ENCODE measurements around the gene STX4. TPM values are rescaled to one million over a fixed set of nuclear protein-coding genes. Genes with fewer than 3 reads are reported as not detected.

STX4 gene, protein sequence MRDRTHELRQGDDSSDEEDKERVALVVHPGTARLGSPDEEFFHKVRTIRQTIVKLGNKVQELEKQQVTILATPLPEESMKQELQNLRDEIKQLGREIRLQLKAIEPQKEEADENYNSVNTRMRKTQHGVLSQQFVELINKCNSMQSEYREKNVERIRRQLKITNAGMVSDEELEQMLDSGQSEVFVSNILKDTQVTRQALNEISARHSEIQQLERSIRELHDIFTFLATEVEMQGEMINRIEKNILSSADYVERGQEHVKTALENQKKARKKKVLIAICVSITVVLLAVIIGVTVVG
- polyA plus RNA-seq (ENCODE audit: insufficient read length in 12 of 12): 10 to 100 TPM in 11 of 12 donors, not detected in 1; 33.1 to 71.9 (median 39.3) TPM
- long read RNA-seq, donor 1, transcript STX4-201 (11 exons, 1,481 nt): major isoform, 10 of 32 reads
- long read RNA-seq, donor 1, partial matches to known transcripts: 18 of 32 reads
- long read RNA-seq, donor 1, other reads (novel, unspliced or antisense): 0 of 32 reads
- long read RNA-seq, donor 2, transcript STX4-201 (11 exons, 1,481 nt): major isoform, 6 of 8 reads
- long read RNA-seq, donor 2, partial matches to known transcripts: 0 of 8 reads
- long read RNA-seq, donor 2, other reads (novel, unspliced or antisense): 0 of 8 reads
- long read RNA-seq, donor 3, partial matches to known transcripts: 0 of 6 reads
- long read RNA-seq, donor 3, other reads (novel, unspliced or antisense): 0 of 6 reads
- long read RNA-seq, donor 4, transcript STX4-201 (11 exons, 1,481 nt): major isoform, 5 of 7 reads
- long read RNA-seq, donor 4, partial matches to known transcripts: 0 of 7 reads
- long read RNA-seq, donor 4, other reads (novel, unspliced or antisense): 0 of 7 reads
- long read RNA-seq, donor 5, transcript STX4-201 (11 exons, 1,481 nt): major isoform, 12 of 35 reads
- long read RNA-seq, donor 5, partial matches to known transcripts: 17 of 35 reads
- long read RNA-seq, donor 5, other reads (novel, unspliced or antisense): 0 of 35 reads
- long read RNA-seq, donor 6, partial matches to known transcripts: 8 of 13 reads
- long read RNA-seq, donor 6, other reads (novel, unspliced or antisense): 0 of 13 reads
- long read RNA-seq, donor 7, partial matches to known transcripts: 0 of 2 reads
- long read RNA-seq, donor 7, other reads (novel, unspliced or antisense): 0 of 2 reads
- long read RNA-seq, donor 8, transcript STX4-217 (4 exons, 649 nt): minor isoform, 5 of 41 reads
- long read RNA-seq, donor 8, transcript STX4-201 (11 exons, 1,481 nt): major isoform, 12 of 41 reads
- long read RNA-seq, donor 8, partial matches to known transcripts: 24 of 41 reads
- long read RNA-seq, donor 8, other reads (novel, unspliced or antisense): 0 of 41 reads
- long read RNA-seq, donor 9, partial matches to known transcripts: 6 of 8 reads
- long read RNA-seq, donor 9, other reads (novel, unspliced or antisense): 0 of 8 reads
- long read RNA-seq, donor 10, transcript STX4-201 (11 exons, 1,481 nt): major isoform, 6 of 18 reads
- long read RNA-seq, donor 10, partial matches to known transcripts: 7 of 18 reads
- long read RNA-seq, donor 10, other reads (novel, unspliced or antisense): 0 of 18 reads
- long read RNA-seq, donor 11, transcript STX4-201 (11 exons, 1,481 nt): major isoform, 9 of 21 reads
- long read RNA-seq, donor 11, partial matches to known transcripts: 5 of 21 reads
- long read RNA-seq, donor 11, other reads (novel, unspliced or antisense): 0 of 21 reads

DNA sequence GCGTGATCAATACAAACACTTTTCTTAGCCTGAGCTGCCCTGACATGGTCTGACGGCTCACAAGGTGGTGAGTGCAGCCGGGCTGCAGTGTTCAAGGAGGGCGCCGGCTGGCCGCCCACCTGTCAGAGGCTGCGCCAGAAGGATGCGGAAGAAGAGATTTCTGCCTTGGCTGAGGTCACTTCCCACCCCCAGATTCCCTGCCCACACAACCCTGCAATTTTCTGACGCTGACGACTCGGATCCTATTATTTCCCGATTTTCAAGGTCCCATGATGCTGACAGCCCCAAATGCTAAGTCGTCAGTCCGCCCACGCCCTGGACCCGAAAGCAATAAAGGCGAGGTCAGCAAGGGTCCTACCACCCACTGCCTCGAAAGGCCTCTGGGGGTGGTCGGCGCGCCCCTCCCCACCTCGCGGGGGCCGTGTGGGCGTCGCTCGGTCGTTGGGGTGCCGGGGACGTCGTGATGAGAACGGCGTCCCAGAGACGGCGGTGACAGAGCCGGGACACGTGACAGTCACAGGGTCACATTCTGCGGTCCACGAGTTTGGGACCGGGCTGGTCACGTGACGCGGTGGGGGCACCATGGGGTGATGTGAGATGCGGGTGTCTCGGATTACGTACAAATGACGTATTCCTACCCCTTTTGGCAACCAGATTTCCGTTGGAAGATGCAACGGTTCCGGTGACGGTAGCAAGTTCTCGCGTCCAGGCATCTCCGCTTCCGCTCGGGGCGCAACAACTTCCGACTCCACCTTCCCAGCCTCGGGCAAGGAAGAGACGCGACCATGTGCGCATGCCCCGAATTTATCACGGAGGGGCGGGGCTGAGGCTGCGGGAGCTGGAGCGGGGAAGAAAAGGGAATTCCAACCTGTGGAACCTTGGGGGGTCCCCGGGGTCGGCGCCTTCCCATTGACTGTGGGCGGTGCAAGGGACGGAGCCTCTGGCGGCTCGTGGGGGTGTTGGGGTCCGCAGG lies at the start of gene STX4:
TSS of gene STX4 (plus strand) at position 823 of the 973 bp plus-strand sequence. CDS start 248 bp downstream, outside the sequence.
- DNase-seq: peak; percentile 99

DNA sequence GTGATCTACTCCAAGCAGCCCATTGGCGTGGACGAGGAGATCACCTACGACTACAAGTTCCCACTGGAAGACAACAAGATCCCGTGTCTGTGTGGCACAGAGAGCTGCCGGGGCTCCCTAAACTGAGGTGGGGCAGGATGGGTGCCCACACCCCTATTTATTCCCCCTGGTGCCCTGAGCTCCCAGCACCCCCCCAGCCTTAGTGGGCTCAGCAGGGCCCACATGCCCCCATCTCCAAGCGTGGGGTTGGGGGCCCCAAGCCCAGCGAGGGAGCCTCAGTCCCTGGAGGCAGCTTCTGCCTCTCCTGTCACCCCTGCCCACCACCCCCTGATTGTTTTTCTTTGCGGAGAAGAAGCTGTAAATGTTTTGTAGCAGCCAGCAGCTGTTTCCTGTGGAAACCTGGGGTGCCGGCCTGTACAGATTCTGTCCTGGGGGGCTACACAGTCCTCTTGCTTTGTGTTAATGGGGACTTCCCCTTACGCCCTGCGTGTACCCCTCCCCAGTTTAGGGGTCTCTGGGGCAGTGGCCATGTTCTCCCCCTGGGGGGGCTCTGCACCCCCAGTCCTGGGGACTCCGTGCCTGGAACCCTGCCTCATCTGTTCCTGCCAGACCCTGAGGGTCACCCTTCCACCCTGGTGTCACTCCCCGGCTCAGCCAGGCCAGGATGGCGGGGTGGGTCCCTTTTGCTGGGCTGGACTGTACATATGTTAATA lies 49.3 kb upstream of the STX4 start:
- DNase-seq: no peak

DNA sequence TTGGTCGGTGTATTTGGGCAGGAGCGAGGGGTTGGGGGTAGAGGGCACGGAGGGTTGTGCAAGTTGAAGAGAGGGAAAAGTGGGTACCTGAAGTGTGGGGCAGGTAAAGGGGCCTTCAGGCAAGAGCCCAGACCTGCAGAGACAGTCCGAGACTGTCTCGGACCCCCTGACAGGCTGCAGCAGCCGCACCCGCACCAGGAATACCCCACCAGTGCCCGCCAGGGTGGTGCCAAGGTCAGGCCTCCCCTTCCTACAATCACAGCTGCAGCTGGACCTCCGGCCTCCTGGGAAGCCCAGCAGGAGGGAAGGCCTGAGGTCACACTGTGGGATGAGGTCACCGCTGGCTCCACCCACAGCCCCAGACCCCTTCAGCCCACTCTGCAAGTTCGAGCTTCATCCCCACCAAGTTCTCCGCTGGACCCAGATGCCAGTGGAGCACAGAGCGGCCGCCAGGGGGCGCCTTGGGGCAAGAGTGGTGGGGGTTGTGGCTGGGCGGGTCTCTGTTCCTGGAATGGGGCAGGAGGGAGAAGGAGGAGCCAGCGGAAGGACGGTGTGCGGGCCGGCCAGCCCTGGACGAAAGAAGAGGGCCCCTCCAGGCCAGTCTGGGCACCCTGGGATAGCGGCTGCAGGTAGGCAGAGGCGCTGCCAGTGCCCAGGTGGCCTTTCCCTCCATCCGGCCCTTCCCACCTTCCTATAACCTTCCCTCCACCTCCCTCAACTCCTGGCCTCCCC lies 48.5 kb upstream of the STX4 start, which contains the start of gene HSD3B7:
TSS of gene HSD3B7 (plus strand) at position 539 of the 732 bp plus-strand sequence. CDS start 452 bp downstream, outside the sequence.
- DNase-seq: peak; percentile 88

DNA sequence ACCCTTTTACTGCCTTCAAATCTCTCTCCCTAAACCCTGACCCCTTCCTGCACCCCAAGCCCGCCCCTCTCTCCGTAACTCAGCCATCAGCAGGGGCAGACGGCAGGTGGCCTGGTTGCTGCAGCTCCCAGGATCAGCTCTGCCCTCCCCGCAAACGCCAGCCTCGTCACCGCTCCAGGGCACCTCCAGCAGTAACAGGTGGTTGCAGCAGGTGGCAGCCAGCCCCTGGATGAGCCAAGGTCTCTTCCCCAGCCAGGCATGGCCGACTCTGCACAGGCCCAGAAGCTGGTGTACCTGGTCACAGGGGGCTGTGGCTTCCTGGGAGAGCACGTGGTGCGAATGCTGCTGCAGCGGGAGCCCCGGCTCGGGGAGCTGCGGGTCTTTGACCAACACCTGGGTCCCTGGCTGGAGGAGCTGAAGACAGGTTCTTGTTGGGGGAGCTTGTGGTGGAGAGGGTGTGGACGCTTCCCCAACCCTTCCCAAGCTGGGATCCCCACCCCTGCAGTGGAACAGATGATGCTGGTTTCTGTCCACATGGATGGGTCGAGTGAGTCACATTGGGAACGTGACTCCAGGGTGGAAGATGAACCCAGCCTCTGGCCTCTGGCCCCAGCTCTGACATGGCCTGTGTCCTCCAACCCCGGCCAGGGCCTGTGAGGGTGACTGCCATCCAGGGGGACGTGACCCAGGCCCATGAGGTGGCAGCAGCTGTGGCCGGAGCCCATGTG lies 47.8 kb upstream of the STX4 start:
- DNase-seq: no peak

DNA sequence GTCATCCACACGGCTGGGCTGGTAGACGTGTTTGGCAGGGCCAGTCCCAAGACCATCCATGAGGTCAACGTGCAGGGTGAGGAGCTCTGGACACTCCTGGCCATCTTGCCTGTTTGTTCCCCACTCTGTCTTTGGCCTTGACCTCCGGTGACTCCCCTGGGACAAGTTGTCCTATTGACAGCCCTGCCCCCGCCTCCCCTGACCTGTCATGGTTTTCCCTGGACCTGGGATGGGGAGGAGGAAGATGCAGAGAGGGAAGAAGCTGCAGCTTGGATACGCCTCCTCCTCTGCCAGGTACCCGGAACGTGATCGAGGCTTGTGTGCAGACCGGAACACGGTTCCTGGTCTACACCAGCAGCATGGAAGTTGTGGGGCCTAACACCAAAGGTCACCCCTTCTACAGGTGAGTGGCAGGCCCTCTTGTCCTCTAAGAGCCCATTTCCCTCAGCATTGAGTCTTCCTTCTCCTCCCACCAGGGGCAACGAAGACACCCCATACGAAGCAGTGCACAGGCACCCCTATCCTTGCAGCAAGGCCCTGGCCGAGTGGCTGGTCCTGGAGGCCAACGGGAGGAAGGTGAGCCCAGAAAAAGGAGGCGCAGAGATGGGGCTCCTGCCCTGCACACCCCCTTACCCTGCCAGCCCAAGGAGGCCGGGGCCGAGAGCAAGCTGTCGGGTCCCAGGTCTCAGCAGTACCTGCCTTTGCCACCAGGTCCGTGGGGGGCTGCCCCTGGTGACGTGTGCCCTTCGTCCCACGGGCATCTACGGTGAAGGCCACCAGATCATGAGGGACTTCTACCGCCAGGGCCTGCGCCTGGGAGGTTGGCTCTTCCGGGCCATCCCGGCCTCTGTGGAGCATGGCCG lies 47.0 kb upstream of the STX4 start:
- DNase-seq: no peak

DNA sequence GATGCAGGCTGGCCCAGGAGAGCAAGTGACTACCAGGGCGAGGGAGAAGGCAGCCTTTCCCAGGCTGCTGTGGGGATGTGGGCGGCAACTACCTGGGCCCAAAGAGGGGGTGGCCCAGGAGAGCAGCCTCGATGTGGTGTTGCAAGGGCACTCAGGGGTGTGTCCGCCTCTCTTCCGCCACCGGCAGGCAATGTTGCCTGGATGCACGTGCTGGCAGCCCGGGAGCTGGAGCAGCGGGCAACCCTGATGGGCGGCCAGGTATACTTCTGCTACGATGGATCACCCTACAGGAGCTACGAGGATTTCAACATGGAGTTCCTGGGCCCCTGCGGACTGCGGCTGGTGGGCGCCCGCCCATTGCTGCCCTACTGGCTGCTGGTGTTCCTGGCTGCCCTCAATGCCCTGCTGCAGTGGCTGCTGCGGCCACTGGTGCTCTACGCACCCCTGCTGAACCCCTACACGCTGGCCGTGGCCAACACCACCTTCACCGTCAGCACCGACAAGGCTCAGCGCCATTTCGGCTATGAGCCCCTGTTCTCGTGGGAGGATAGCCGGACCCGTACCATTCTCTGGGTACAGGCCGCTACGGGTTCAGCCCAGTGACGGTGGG lies 45.7 kb upstream of the STX4 start:
- DNase-seq: no peak

DNA sequence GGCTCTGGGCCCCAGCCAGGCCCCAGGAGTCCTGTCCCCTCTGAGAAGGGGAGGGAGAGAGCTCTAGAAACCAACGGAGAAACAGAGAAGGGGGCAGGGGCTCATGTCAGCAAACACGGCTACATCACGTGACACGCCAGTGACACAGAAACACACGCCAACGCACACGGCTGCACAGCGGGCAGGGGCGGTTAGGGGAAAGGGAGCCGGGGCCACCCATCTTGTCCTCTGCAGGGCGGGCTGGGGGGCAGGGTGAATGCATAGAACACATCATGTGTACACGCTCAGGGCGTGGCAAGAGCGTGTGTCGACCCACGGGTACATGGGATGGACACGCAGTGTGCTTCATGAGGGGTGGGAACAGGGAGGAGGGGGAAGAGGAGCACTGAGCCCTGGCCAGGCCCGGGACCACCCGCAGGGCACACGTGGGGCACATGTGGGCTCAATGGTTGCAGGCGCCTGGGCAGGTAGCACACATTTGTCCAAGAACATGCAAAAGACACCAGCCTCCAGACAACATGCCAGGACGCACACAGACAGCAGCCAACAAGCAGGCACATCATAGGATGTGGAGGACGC lies 43.8 kb upstream of the STX4 start:
- DNase-seq: no peak

DNA sequence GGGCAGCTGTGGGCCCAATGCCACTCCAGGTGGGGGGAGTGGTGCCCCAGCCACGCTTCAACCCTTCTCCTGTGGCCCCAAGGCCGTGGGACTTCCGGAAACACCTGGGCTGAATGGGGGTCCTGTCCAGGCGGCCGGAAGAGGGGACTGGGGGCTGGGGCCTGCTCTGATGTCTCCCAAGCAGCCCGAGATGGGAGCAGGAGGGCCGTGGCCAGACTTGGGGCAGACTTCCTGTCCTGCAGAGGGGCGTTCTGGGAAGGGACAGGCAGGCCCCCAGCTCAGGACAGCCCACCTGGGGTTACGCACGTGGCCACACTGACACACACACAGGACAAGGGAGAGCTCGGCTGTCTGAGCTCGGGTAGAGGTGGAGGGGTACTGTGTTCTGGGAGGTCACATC lies 43.3 kb upstream of the STX4 start:
- DNase-seq: no peak

DNA sequence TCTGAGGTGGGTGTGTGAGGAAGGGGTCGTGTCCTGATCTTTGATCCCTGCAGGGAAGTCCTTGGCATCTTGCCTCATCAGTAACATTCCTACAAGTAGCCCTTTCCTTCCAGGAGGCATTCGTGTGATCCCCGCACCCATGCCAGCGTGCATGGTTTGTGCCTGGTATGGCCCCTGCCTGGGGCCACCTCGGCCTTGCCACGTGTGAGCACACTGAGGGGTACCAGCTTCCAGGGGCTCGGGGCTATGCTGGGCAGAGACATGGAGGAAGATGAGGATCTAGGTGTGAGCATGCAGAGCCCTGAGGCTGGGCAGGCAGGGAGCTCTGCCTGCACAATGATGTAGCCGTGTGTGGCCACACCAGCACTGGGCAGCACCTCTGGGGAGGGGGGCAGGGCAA lies 42.3 kb upstream of the STX4 start:
- no peak for DNase-seq

DNA sequence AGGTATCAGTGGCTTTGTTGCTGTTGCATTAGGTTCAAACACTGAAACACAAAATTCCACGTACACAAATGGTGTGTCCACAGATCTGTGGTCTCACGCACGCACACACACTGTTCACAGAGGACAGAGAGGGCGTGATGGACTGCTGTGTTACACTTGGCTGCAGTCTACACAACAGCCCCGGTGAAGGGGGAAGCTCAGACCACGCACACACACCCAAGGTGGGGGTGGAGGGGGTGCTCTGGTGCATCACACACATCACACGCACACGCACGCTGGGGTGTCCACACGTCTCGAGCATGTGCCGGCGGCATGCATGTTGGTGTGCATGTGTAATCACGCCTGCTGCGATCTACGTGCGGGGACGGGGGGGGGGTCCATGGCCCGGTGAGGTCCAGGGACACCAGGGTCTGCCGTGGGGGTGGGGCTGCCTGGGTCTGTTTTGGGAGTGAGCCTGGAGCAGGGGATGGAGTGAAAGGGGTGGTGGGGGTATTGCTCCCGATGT lies 41.0 kb upstream of the STX4 start:
- no peak for DNase-seq

DNA sequence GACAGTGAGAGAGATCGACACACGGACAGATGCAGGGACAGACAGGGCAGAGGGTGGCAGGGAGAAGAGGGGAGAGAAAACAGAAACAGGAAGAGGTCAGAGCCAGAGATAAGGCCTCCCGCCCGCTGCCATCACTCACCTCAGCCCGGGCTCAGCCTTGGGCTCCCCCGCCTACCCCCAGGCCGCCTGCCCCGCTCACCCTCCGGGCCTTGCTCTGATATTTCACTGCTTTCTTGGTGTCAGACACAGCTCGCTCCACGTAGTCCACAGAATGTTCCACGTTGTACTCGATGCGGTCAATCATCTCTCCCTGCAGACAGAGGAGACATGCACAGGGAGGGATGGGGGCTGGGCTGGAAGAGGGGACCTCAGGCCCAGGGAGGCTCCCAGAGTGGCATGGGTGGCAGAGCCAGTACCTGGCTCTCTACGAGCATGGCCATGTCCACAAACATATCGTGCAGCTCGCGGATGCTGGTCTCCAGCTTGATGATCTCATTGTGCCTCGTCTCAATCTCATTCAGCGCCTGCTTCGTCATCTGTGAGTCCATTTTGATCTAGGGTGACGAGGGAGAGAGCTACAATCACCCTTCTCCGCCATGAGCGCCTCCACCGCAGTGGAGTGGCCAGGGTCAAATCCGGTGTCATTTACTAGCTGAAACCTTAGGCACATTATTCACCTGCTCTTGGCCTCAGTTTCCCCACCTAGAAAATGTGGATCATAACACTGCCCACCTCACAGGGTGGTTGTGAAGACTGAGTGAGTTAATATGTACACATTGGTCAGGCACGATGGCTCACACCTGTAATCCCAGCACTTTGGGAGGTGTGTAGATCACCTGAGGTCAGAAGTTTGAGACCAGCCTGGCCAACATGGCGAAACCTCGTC lies 40.2 kb upstream of the STX4 start:
- DNase-seq: no peak

DNA sequence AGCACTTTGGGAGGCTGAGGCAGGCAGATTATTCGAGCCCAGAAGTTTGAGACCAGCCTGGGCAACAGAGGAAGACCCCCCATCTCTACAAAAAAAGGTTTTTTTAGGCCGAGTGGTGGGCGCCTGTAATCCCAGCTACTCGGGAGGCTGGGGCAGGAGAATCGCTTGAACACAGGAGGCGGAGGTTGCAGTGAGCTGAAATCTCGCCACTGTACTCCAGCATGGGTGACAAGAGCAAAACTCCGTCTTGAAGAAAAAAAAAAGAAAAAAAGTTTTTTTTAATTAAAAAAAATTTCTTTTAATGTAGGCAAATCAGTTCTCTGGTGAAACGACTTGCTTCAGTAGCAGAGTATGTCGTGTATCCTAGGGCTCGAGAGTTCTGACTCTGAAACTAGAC lies 37.4 kb upstream of the STX4 start:
- no peak for DNase-seq

DNA sequence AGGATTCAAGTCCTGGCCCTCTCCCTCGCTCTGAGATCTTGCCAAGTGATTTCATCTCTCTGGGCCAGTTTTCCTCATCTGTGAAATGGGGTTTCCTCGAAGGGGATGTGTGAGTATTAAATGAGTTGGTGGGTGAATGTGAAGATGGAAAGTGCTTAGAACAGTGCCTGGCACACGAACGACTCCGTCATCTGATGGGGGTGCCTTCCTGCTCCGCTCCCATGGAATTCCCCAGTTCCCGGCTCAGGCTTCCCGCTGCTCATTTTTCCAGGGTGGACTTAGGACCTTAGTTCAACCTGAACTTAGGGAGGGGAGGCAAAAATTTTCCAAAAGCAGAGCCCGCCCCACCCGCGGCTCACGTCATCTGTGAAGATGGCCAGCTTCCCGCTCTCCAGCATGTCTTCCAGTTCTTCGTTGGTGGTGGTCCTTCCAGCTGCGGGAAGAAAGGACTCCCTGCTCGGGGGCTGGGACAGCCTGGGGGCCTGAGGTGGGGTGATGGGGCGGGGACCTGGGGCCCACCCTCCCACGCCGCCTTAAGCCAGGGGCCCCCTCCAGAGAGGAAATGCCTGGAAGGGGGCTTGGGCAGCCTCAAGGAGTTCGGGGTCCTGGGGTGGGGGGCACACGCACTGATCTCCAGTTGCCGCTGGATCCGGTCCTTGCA lies 36.9 kb upstream of the STX4 start:
- DNase-seq: peak; percentile 52

Measured in muscle of arm (tissue), 14 donors.